Activated CD4-positive, alpha-beta T cell treated with anti-CD3 and anti-CD28 coated beads, Interleukin-2, amount 50 U/mL, for 1 hour (primary cell): Measurements from ENCODE around the gene RSPH1.

Source experiments
- DNase-seq: peaks from one replicate; pipeline ENCODE4 v3.0.0-alpha.2; 2020

Gene RSPH1

GRCh38 chr21:42496120-42496838, at the start of gene RSPH1:
Gene RSPH1, minus strand, starts transcription at chr21:42496224. Its CDS starts 38 bp downstream, at chr21:42496186.
- peak; percentile 99 for DNase-seq

- DNase-seq, result no peak
Measured at GRCh38 chr21:42545745-42546144, 49.7 kb upstream of the RSPH1 start.

DNA sequence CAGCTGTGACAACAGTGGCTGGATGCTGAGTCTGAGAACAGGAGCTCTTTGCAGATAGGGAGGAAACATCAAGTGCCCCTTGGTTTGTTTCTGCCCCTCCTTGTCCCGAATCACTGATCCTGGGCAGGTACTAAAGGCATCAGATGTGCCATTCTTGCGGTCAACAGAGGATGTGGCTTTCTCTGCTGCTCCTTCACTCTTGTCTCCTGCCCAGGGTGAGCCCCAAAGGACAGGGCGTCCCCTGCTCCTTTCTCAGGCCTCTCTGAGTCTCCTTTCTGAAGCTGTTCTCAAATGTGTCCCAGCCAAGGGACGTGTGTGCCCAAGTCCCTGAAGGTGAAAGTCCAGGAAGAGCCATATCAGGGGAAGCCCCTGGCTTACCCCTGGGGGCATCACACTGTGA, 49.3 kb upstream of the RSPH1 start:
- no peak for DNase-seq

DNA sequence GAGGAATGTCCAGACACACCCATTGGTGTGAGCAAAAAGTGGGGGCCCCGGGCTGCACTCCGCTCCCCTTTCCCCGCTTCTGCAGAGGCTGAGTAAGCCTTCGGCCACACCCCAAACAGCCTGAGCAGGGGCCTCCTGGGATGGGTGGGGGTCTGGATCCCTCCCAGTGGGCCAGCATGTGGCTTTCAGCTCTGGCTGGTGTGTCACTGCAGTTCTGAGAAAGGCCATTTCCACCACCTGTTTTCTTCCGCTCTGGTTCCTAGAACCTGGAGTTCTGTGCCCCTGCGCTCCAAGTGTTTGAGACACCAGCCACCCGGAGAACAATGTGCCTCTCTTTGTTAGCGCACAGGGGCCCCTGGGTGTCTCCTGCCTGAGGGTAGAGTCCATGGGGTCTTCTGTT, 48.5 kb upstream of the RSPH1 start:
- DNase-seq, result no peak

GRCh38 chr21:42543106-42543847, 47.3 kb upstream of the RSPH1 start:
- DNase-seq, result no peak

DNA sequence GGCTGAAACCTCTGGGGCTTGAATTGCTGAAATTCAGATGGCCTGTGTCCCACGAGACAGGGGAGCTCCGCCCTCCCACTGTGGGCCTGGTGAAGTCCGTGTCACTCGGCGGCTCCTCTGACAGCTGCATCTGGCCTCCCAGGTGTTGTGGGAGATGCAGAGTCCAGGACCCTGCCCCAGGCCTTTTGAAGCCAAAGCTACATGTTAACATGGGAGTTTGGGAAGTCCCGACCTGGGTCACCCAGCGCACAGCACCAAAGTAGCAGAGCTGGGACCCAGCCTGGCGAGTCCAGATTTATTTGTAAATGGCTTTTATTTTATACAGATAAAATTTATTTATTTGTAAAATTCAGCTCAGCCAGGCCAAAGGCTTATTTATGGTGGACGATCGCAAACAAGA, 46.6 kb upstream of the RSPH1 start:
- no peak for DNase-seq

DNA sequence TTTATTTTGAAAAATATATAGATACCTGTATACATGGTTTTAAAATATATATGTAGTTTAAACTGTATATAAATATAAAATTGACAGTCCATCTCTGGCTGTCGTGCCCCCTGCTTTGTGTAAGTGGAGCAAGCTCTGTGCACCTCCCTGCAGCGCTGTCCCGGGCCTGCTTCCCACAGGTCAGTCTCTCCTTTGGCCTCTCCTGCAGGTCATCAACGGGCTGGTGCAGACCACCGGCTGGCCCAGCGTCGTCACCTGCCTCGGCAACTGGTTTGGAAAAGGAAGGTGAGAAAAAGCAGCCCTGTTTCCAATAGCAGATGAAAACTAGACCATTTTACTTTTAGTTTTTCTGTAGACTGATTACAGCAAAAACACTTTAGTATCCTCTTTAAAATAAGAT, 46.2 kb upstream of the RSPH1 start:
- DNase-seq, result no peak

- no peak for DNase-seq
Measured at GRCh38 chr21:42541618-42542017, 45.6 kb upstream of the RSPH1 start.

- no peak for DNase-seq
Measured at GRCh38 chr21:42541174-42541573, 45.1 kb upstream of the RSPH1 start.

DNA sequence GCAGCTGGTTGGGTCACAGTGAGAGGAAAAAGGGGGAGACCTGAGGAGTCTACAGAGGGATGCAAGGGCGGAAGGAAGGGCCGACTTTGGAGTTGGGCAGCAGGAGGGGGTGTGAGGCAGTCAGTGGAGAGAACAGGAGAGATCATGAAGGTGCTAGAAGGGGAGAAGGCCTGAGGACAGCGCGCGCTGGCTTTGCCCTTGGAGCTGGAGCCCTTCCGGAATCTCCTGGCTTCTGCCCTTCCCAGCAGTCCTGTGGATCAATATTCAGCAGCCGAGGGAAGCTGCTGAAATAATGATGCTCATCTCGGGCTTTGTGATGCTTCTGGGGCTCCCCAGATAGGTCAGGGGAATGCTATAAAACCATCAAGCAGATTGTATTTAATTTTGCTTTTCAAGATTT, 44.4 kb upstream of the RSPH1 start:
- no peak for DNase-seq

GRCh38 chr21:42539931-42540343, 43.9 kb upstream of the RSPH1 start:
- DNase-seq, result no peak

- DNase-seq, result no peak
Measured at GRCh38 chr21:42539342-42539741, 43.3 kb upstream of the RSPH1 start.

DNA sequence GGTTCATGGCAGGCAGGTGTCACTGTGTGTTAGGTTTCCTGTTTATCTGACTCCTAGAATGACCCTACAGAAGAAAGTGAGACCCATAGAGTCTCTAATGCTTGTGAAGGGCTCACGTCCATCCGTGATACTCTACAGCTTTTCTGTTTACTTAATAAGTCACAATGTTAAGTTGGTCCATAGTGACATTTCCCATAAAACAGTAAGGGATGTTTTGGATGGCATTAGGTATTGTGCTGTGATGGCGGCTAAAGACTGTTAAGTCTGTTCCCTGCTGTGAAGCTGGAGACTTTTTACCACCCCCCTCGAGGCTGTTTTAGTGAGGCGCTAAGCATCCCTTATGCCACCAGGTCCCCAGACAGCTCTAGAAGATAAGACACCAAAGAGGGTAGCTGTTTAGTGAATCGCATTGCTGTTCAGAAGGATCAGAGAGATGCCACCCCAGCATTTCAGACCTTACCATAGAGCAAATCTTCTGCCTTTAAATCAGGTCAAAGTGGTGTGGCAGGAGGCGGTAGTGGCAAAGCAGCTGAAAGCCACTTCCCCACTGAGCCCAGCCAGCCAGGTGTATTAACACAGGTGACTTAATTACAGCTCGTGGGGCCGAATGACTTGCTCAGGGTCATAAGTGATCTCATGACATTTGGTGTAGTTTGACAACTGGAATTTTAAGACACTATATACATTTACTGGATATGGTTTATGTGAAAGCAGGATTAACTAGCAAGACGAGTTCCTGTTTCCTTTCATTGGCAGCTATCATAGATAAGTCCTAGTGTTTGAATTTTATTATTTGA, 42.7 kb upstream of the RSPH1 start:
- no peak for DNase-seq

DNA sequence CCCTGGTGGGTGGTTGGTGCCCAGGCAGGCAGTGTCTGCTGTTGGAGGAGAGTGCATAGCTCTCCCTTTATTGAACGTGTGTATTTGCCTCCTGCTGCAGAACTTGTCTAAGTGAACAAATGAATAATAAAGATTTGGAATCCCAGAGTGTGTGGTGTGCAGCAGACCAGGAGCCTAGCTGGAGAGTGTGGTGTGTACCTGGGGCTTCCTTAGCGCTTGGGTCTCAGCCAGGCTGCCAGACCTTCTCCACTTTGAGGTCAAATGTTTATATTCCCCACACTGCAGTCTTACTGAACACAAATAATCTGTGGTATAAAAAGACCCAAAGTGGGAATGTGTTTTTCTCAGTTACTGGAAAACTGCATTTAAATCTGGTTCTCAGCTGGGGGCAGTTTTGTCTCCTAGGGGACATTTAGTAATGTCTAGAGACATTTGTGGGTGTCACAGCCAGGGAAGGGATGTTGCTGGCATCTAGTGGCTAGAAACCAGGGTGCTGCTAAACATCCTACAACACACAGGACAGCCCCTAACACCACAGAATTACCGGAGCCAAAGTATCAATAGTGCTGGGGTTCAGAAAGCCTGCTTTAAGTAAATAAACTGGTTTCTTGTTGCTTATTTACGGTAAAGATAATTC, 41.2 kb upstream of the RSPH1 start:
- DNase-seq, result no peak

GRCh38 chr21:42536601-42537000, 40.6 kb upstream of the RSPH1 start:
- no peak for DNase-seq

GRCh38 chr21:42535602-42536171, 39.7 kb upstream of the RSPH1 start:
- no peak for DNase-seq

DNA sequence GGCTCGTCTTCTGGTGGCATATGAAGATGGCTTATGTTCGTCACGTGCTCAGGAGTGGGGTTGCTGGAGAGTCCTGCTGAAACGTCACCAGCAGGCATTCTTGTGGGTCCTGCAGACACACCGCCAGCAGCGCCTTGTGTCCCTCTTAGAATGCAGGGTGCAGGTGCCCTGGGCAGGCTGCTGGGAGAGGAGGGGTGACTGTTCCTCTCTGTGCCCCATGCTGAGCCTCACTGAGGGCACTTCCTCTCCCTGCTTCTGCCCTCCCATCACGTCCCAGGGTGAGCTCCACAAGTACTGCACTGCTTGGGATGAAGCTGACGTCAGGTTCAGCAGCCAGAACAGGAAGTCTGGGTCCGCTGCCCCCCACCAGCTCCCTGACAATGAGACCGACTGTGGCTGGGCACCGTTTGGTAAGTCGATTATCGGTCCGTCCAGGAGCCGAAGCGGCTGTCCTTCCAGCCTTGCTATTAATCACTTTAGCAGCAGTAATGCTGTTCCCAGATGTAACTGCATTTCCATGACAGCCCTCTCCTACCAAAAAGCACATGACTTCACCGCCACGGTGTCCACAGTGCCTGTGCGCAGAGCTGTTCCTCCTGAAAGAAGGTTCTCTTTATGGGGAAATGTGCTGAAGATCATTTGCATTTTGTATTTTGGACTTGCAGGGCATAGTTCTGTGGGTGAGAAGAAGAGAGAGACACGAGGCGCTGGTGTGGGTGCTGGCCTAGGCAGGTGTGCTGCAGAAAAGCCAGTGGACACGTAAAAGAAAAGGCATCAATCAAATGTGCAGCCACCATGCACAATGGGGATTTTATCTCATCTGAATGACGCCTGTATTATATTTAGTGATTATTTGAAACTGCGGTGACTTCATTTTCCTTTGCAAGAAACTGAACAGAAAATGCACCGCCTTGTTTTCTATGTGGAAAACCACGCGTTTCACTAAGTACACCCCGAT, 38.7 kb upstream of the RSPH1 start:
- no peak for DNase-seq

GRCh38 chr21:42533963-42534355, 37.9 kb upstream of the RSPH1 start:
- DNase-seq, result no peak

DNA sequence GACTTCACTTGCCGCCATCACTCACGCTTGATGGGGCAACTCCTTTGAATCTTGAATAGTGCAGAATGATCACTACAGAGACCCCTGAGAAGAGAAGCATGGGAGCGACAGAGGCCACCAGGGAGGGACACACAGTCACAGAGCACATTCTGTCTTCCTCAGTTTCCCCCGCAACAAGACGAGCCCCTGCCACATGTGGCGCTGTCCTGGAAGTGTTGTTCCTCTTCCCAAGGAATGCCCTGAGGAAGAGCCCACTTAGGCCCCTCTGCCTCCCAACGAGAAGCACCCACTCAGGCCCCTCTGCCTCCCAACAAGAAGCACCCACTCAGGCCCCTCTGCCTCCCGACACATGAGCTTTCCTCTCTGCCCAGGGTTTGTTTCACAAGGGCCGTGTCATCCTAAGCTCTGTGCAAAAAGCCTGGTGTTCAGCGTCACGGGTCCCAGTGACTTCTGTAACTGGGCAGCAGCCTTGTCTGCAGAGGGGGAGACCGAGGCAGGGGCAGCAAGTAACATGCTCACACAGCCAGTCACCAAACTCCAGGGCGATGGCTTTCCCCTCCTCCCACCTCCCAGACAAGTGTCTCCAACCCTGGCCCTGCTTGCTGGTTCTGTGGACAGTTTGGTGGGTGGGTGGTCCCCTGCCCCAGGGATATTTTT, 37.4 kb upstream of the RSPH1 start:
- no peak for DNase-seq

DNA sequence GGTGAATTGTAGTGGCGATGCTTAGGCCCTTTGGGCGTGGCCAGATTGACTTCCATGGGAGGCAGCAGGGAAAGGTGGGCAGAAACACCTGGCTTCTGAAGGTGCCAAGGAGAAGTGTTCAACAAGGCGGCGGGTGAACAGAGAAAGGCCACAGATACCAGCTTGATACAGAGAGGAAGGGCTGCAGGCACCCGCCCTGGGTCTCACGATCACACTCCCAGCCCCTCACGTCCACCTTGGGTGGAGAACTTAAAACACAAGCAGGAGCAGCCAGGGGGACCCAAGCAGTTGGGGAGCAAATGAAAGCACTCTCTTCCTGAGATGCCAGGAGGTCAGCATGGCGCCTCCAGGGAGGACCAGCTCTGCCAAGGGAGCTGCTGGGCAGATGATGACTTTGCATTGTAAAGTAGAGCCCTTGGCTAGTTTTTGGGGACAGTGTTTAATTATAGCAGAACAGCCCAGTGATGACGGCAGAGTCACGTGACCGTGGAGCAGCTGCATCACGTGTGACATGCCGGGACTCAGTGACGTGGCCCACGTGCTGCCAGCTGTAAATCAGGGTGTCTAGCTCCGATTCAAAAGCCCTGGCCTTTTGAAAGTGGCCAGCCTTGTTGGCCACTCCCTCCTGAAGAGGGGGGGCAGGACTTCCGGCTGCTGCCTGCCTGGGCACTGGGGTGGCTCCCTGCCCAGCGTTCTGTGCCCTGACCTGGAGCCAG, 36.6 kb upstream of the RSPH1 start:
- DNase-seq, result no peak
